DND-41 (cell line): Measurements from ENCODE around the gene MTA1.

Experiments
- ATAC-seq: fragments of 200-7000 bp; cut with Tn5 transposase; 3 replicates; pipeline ENCODE4 v1.9.1; 2021; ENCODE audit warnings: low read depth; ENCODE audit not compliant: insufficient read depth
- DNase-seq: peaks from one replicate; pipeline ENCODE4 v3.0.0-alpha.2; 2020
- H2AFZ ChIP-seq: 2 replicates; pipeline ENCODE4 v1.6.0; 2012; ENCODE audit warnings: low read depth, low read length
- H3K27ac ChIP-seq: 2 replicates; pipeline ENCODE4 v1.5.1; 2012; ENCODE audit warnings: low read length, inconsistent platforms
- H3K27me3 ChIP-seq: fragments of 200-600 bp; sonication (generic); 2 replicates; pipeline ENCODE4 v1.6.0; 2012; ENCODE audit warnings: low read length, mild to moderate bottlenecking, inconsistent platforms; ENCODE audit not compliant: insufficient read depth, poor library complexity
- H3K36me3 ChIP-seq: 2 replicates; pipeline ENCODE4 v1.5.1; 2012; ENCODE audit warnings: low read length, inconsistent platforms; ENCODE audit not compliant: insufficient read depth
- H3K4me1 ChIP-seq: 2 replicates; pipeline ENCODE4 v1.5.1; 2012; ENCODE audit warnings: mild to moderate bottlenecking, low read length; ENCODE audit not compliant: insufficient read depth
- H3K4me2 ChIP-seq: 2 replicates; pipeline ENCODE4 v1.6.0; 2012; ENCODE audit warnings: mild to moderate bottlenecking, moderate library complexity, low read length, inconsistent platforms; ENCODE audit not compliant: insufficient read depth
- H3K4me3 ChIP-seq, 2 experiments: fragments of 200-600 bp in 1 of 2; shearing (Covaris generic) in 1 of 2; 2 replicates each; pipeline ENCODE4 v1.5.1; 2012 to 2016; ENCODE audit warnings: inconsistent platforms in 2 of 2, low read length in 2 of 2, mild to moderate bottlenecking in 2 of 2, low read depth in 1 of 2, moderate library complexity in 1 of 2
- H3K79me2 ChIP-seq: 2 replicates; pipeline ENCODE4 v1.6.0; 2012; ENCODE audit warnings: low read length, inconsistent platforms; ENCODE audit not compliant: insufficient read depth
- H3K9ac ChIP-seq: 2 replicates; pipeline ENCODE4 v1.6.0; 2012; ENCODE audit warnings: low read depth, mild to moderate bottlenecking, inconsistent platforms, low read length, moderate library complexity
- H3K9me3 ChIP-seq: 2 replicates; pipeline ENCODE4 v1.5.1; 2012; ENCODE audit warnings: low read length, moderate library complexity, mild to moderate bottlenecking, inconsistent platforms; ENCODE audit not compliant: insufficient read depth, severe bottlenecking
- H4K20me1 ChIP-seq: 2 replicates; pipeline ENCODE4 v1.6.0; 2012; ENCODE audit warnings: low read length; ENCODE audit not compliant: insufficient read depth
- CTCF ChIP-seq: IDR thresholded peaks from 2 replicates; pipeline ENCODE4 v1.5.1; 2012; ENCODE audit warnings: borderline replicate concordance, low read length, moderate library complexity, mild to moderate bottlenecking; ENCODE audit not compliant: poor library complexity, severe bottlenecking; ENCODE audit errors: extremely low read depth
- EZH2 ChIP-seq: IDR thresholded peaks from 3 replicates; pipeline ENCODE4 v1.6.1; 2012; ENCODE audit warnings: borderline replicate concordance, low read depth, mild to moderate bottlenecking, moderate library complexity, low read length, inconsistent platforms; ENCODE audit not compliant: severe bottlenecking

Gene MTA1

GRCh38 chr14:105389976-105390848, 29.4 kb upstream of the MTA1 start:
- no peak for DNase-seq
- Histone ChIP-seq H3K4me1 (no peaks in the 10 kb centered on the region), H3K9me3 (no peaks in the 10 kb centered on the region), H3K36me3 (peaks cover 11% of the 10 kb centered on the region), H3K27ac (no peak overlapping the region), H3K79me2 (no peaks in the 10 kb centered on the region), H2AFZ (no peak overlapping the region), H3K27me3 (no peaks in the 10 kb centered on the region), H3K4me3 (no peak overlapping the region), H3K9ac (no peak overlapping the region), H3K4me2 (no peak overlapping the region), H4K20me1 (no peaks in the 10 kb centered on the region)
- peak; percentile 61; the same call in 2 of the 3 replicates for ATAC-seq
- no peak for TF ChIP-seq EZH2
- TF ChIP-seq CTCF: no peak

- peaks cover 8% of the 10 kb centered on the region for H3K36me3 ChIP-seq
- no peak overlapping the region for H3K4me2 ChIP-seq
- H3K9me3 ChIP-seq: no peaks in the 10 kb centered on the region
- no peak overlapping the region for H3K9ac ChIP-seq
- DNase-seq (no peak), ATAC-seq (no peak)
- no peaks in the 10 kb centered on the region for H4K20me1 ChIP-seq
- no peak overlapping the region for H2AFZ ChIP-seq
- TF ChIP-seq EZH2: no peak
- TF ChIP-seq CTCF: no peak
- no peak overlapping the region for H3K4me3 ChIP-seq
- H3K27me3 ChIP-seq: no peaks in the 10 kb centered on the region
- no peaks in the 10 kb centered on the region for H3K79me2 ChIP-seq
- no peaks in the 10 kb centered on the region for H3K4me1 ChIP-seq
- no peak overlapping the region for H3K27ac ChIP-seq
Measured at GRCh38 chr14:105390849-105391500, 28.7 kb upstream of the MTA1 start.

GRCh38 chr14:105391541-105391940, 28.1 kb upstream of the MTA1 start:
- no peak overlapping the region for H2AFZ ChIP-seq
- H3K27me3 ChIP-seq: no peaks in the 10 kb centered on the region
- H3K27ac ChIP-seq: no peak overlapping the region
- TF ChIP-seq EZH2 (no peak), CTCF (no peak)
- H3K4me2 ChIP-seq: no peak overlapping the region
- H3K4me1 ChIP-seq: no peaks in the 10 kb centered on the region
- ATAC-seq: no peak
- H3K9ac ChIP-seq: no peak overlapping the region
- DNase-seq: no peak
- no peaks in the 10 kb centered on the region for H3K79me2 ChIP-seq
- no peak overlapping the region for H3K4me3 ChIP-seq
- H3K9me3 ChIP-seq: no peaks in the 10 kb centered on the region
- peaks cover 8% of the 10 kb centered on the region for H3K36me3 ChIP-seq
- no peaks in the 10 kb centered on the region for H4K20me1 ChIP-seq
